HG03558 (cell line): ENCODE measurements around the gene ITIH3.
"Not testable (repeated sequence)": the region's sequence is repeated elsewhere in the genome, so short reads cannot be mapped to it uniquely, and the experiment has no call there.

Experiments used
- ATAC-seq: cut with Tn5 transposase; IDR thresholded peaks from one replicate; pipeline ENCODE4 v1.9.1; 2021; ENCODE audit warnings: moderate number of reproducible peaks; ENCODE audit not compliant: unreplicated experiment; ENCODE audit errors: extremely low read depth

Gene ITIH3, protein sequence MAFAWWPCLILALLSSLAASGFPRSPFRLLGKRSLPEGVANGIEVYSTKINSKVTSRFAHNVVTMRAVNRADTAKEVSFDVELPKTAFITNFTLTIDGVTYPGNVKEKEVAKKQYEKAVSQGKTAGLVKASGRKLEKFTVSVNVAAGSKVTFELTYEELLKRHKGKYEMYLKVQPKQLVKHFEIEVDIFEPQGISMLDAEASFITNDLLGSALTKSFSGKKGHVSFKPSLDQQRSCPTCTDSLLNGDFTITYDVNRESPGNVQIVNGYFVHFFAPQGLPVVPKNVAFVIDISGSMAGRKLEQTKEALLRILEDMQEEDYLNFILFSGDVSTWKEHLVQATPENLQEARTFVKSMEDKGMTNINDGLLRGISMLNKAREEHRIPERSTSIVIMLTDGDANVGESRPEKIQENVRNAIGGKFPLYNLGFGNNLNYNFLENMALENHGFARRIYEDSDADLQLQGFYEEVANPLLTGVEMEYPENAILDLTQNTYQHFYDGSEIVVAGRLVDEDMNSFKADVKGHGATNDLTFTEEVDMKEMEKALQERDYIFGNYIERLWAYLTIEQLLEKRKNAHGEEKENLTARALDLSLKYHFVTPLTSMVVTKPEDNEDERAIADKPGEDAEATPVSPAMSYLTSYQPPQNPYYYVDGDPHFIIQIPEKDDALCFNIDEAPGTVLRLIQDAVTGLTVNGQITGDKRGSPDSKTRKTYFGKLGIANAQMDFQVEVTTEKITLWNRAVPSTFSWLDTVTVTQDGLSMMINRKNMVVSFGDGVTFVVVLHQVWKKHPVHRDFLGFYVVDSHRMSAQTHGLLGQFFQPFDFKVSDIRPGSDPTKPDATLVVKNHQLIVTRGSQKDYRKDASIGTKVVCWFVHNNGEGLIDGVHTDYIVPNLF

GRCh38 chr3:52794612-52795099 lies at the start of gene ITIH3:
Gene ITIH3, plus strand, starts transcription at chr3:52794796. Its CDS starts 8 bp downstream, at chr3:52794804.
- no peak for ATAC-seq

- no peak for ATAC-seq
Observed at GRCh38 chr3:52752045-52752660, 42.4 kb upstream of the ITIH3 start.

GRCh38 chr3:52754373-52754772 lies 40.2 kb upstream of the ITIH3 start:
- no peak for ATAC-seq

GRCh38 chr3:52756141-52756540 lies 38.5 kb upstream of the ITIH3 start:
- ATAC-seq: no peak

GRCh38 chr3:52763466-52763865 lies 31.1 kb upstream of the ITIH3 start:
- ATAC-seq: no peak

DNA sequence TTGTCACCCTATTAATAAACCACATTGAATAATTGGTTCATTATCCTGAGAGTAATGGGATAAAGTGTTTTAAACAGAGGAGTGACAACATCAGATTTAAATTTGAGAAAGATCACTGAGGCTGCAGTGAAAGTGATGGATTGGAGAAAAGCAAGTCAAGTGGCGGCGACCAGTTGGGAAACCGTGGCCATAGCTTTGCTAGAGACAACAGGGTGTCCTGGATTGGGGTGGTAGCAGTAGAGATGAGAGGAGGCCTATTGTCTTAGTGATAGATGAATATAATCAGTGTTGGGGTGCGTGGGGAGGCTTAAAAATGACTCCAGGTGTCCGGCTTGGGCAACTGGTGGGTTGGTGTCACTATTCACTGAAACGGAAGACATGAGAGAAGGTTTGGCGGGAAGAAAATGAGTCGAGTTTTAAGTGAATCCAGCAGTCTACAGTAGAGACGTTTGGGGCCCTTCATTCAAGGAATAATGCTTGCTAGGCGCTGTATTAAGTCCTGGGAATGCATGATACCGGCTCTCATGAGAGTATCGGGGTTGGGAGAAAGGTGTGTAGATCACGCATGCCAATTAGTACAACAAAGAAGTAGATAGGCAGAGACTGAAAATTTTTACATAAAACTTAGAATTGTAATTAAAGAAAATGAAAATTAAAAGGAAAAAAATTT lies 24.7 kb upstream of the ITIH3 start:
- ATAC-seq: no peak

DNA sequence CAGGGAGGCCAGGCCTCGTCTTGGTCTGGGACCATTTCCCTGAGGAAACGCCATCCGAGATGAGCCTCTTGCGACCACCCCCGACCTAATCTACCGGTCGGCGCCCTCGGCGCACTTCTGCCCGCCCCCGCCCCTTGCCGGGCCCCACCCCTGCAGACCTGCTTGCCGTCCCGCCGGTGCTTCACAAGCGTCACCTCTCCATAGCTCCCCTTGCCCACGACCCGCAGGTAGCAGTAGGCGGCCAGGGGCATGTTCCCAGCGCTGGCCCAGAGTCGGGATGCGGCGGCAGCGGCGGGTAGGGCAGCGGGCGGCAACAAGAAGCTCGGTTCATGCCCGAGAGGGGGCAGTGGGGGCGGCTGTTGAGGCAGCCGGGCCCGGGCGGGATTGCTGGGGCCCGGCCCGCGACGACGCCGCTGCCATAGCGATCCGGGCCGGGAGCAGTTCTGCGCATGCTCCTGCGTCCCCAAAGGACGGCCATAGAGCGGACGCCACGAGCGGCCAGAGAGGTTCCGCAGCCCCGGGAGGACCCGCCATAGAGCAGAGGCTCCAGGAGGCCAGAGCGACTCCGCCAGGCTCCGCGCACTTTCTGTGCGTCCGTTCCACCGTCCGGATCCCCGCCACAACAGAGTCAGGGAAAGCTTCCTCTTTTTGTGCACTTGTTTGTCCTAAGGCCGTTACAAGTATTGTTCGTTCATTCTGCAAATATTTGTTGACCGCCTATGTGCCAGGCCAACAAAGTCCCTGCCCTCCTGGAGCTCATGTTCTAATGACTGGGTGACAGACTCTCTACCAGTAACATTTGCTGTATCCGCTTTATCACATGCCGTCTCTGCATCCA lies 23.9 kb upstream of the ITIH3 start, which contains the start of gene NEK4:
Gene NEK4, minus strand, starts transcription at position 445 of the 838 bp plus-strand sequence. Its CDS starts 194 bp downstream, at position 251.
- peak; percentile 88 for ATAC-seq

DNA sequence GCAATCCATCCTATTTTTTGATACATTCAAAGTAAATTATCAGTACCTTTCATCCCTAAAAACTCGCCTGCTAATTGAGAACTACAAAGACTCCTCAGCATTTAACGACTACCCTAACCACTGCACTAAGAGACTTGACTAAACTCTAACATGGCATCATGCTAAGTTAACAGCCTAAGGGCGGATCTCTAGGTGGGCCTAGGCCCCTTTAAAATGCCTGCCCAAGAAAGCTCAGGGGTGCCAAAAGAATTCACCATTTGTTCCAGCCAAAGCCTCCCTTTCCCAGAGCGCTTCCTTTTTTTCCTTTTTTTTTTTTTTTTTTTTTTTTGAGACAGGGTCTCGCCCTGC lies 23.3 kb upstream of the ITIH3 start:
- no peak for ATAC-seq

DNA sequence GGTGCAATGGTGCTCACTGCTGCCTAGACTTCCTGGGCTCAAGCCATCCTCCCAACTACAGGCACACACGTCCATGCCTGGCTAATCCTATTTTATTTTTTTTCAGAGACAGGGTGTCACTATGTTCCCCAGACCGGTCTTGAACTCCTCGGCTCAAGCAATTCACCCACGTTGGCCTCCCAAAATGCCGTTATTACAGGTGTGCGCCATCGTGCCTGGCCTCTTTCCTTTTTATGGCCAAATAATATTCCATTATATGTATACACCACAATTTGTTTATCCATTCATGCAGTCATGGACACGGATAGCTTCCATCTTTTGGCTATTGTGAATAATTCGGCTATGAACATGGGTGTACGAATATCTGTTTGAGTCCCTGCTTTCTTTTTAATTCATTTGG lies 22.9 kb upstream of the ITIH3 start:
- ATAC-seq: no peak

DNA sequence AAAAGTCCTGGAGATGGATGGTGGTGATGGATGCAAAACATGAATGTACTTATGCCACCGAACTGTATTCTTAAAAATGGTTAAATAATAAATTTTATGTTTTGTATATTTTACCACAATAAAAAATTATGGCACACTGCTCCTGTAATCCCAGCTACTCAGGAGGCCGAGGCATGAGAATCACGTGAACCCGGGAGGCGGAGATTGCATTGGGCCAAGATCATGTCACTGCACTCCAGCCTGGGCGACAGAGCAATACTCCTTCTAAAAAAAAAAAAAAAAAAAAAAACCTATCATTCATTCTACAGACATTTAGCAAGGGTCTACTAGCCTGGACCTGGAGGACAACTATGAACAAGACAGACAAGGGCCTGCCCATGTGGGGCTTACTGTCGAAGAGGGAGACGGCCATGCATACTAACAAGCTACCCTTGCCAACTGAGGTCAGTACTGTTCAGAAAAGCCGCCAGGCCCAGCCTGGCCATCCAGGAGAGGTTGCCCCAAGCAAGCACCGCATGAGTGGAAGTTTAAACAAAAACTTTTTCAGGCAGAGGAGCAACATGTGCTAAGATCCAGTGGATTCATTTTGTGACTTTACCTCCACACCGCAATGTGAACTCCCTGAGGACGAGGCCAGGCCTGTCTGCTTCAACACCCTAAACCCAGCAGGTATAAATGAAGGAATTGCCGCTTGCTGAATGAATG lies 21.1 kb upstream of the ITIH3 start:
- no peak for ATAC-seq

GRCh38 chr3:52774066-52774713 lies 20.4 kb upstream of the ITIH3 start:
- no peak for ATAC-seq

DNA sequence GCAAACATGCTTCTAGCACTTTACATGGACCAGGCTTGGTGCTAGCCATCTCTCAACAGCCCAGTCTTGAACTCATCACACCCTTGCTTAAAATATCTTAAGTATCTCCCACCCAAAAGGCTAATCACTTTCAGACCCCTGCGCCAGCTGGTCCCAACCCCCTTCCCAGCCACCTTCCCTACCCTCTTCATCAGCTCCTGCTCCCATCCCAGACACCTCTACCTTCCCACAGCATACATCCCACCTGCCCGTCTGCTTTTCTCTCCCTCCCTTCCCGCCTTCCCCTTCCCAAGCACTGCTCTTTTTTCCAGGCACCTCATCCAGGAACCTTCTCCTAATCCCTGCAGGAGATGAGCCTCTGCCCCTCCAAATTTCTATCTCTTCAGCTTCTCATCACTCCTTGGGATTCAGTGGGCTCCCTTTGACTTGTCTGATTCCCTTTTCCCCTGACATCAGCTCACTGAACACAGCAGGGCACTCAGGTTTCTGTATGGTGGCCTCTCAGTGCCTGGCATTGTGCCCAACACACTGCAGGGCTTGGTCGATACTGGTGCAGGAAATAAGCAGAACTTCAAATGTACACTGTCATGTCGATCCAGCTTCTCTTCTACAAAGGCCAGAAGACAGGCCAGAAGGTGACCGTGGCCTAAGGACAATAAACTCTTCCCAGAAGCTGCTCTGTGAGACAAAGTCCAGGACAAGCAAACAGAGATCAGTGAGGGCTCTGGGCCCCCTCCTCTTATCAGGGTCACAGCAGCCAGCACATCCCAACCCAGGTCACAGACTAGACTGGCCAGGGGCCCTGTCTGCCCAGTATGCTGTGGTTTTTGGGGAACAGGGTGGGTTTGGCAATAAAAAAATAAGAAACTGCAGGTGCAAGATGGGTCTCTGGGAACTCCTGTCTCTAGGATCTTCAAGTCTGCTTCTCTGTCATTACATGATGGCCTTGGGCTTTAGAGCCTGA lies 19.4 kb upstream of the ITIH3 start:
- ATAC-seq: no peak

GRCh38 chr3:52775877-52776276 lies 18.7 kb upstream of the ITIH3 start:
- no peak for ATAC-seq

GRCh38 chr3:52776486-52776885 lies 18.1 kb upstream of the ITIH3 start:
- ATAC-seq: not testable (repeated sequence)

DNA sequence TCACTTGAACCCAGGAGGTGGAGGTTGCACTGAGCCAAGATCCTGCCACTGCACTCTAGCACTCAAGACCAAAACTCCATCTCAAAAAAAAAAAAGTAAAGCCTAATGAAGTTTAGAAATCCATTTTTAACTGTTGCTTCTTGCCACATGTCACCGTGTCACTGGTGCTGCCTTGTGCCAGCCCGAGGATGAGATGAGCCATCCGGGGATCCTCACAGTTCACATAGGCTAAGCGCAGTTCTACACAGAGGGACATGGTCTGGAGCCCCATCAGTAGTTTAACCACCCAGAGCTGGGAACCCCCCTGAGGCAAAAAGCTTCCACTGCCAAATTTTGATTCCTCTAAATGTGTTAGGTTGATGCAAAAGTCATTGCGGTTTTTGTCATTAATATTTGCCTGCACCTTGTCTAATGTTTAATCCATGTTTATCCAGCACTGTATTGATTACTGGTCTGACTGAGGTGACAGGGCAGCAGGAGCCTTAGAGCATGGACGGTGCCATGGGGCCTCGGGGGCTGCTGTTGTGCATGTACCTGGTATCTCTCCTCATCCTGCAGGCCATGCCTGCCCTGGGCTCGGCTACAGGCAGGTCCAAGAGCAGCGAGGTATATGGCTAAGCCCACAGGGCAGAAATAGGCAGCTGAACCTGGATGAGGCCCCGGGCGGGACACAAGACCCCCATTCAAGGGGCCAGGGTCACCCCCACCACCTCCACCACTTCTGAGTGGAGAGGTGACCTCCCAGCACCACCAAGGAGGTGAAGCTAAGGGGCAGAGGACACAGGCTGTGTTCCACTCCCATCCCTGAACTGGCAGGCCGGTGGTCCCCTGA lies 17.3 kb upstream of the ITIH3 start, which contains the start of gene ITIH1:
Gene ITIH1, plus strand, starts transcription at position 473 of the 832 bp plus-strand sequence. Its CDS starts 17 bp downstream, at position 490.
- no peak for ATAC-seq
